Esophagus (tissue), 2 donors: ENCODE results near the gene CACNA1H. TPM values are rescaled to one million over a fixed set of nuclear protein-coding genes. Genes with fewer than 3 reads are reported as not detected.
"Not testable (repeated sequence)": the region's sequence is repeated elsewhere in the genome, so short reads cannot be mapped to it uniquely, and the experiment has no call there.

Source experiments
- H3K27ac ChIP-seq, 2 donors: one replicate each; pipeline ENCODE4 v1.5.1; 2013; ENCODE audit warnings: low read depth in 2 of 2, mild to moderate bottlenecking in 2 of 2, inconsistent platforms in 1 of 2, low read length in 1 of 2, moderate library complexity in 1 of 2
- H3K27me3 ChIP-seq, 2 donors: one replicate each; pipeline ENCODE4 v1.6.1; 2013; ENCODE audit warnings: low read length in 2 of 2, control low read depth in 1 of 2, mild to moderate bottlenecking in 1 of 2; ENCODE audit not compliant: insufficient read depth in 2 of 2, control insufficient read depth in 1 of 2
- H3K36me3 ChIP-seq, 2 donors: one replicate each; pipeline ENCODE4 v1.6.1; 2013; ENCODE audit warnings: low read length in 1 of 2; ENCODE audit not compliant: control insufficient read depth in 2 of 2, insufficient read depth in 2 of 2
- H3K4me1 ChIP-seq, 2 donors: one replicate each; pipeline ENCODE4 v1.6.1; 2013; ENCODE audit warnings: low read length in 1 of 2; ENCODE audit not compliant: control insufficient read depth in 2 of 2, insufficient read depth in 2 of 2
- H3K4me3 ChIP-seq, 2 donors: one replicate each; pipeline ENCODE4 v1.5.1; 2013; ENCODE audit warnings: low read length in 2 of 2, mild to moderate bottlenecking in 2 of 2, low read depth in 1 of 2, moderate library complexity in 1 of 2
- H3K9me3 ChIP-seq, 2 donors: one replicate each; pipeline ENCODE4 v1.6.1; 2013; ENCODE audit warnings: mild to moderate bottlenecking in 2 of 2, low read depth in 1 of 2, low read length in 1 of 2, moderate library complexity in 1 of 2; ENCODE audit not compliant: control insufficient read depth in 2 of 2, insufficient read depth in 1 of 2
- WGBS, 2 donors: extraction: QIAGEN DNeasy Blood & Tissue Kit; methylation state at CpG; one replicate each; pipeline ENCODE4 v1.1.7; 2013; 5-methylcytosine and 5-hydroxymethylcytosine counted together
- polyA plus RNA-seq, 2 donors: library from polyadenylated mRNA; stranded (reverse); fragments of 200-250 nt; gene quantifications; one replicate each; pipeline ENCODE4 v1.2.3, GENCODE V29; 2013
- donor health status: healthy with polysubstance abuse.
- donor health status: Bipolar disorder and iron deficiency.

CACNA1H gene
- polyA plus RNA-seq, 2 donors: 6.4 to 6.5 TPM

GRCh38 chr16:1265090-1265630 is 112.3 kb downstream of the CACNA1H start:
- H3K9me3 ChIP-seq: peaks cover 0 to 4% of the 10 kb centered on the region in 2 donors
- 80 to 81% methylated on average over 13 of the region's 13 CpGs for WGBS, 2 donors
- peaks cover 0 to 3% of the 10 kb centered on the region in 2 donors for H3K27me3 ChIP-seq
- H3K36me3 ChIP-seq: no peaks in the 10 kb centered on the region
- H3K27ac ChIP-seq: no peak overlapping the region
- no peak overlapping the region for H3K4me3 ChIP-seq
- peaks cover 0 to 2% of the 10 kb centered on the region in 2 donors for H3K4me1 ChIP-seq

DNA sequence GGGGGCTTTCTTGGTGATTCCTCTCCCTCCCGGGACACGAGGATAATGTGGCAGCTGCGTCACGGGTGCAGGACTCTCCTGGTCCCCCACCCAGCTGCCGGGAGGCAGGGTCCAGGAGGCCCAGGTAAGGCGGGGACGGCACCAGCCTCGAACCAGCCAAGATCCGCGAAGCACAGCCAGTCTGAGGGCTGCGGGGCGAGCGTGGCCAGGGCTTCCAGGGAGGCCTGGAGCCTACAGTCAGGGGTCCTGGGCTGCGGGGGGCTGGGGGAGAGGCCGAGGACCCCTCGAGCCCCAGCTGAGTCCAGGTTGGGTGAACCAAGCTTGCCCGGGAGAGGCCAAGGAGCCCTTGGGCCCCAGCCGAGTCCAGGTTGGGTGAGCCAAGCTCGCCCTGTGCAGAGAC is 112.9 kb downstream of the CACNA1H start:
- no peaks in the 10 kb centered on the region for H3K36me3 ChIP-seq
- H3K27ac ChIP-seq: no peak overlapping the region
- no peaks in the 10 kb centered on the region for H3K27me3 ChIP-seq
- WGBS, 2 donors: 82 to 83% methylated on average over 19 of the region's 19 CpGs
- H3K9me3 ChIP-seq: peaks cover 0 to 4% of the 10 kb centered on the region in 2 donors
- H3K4me3 ChIP-seq: no peak overlapping the region
- peaks cover 0 to 2% of the 10 kb centered on the region in 2 donors for H3K4me1 ChIP-seq

DNA sequence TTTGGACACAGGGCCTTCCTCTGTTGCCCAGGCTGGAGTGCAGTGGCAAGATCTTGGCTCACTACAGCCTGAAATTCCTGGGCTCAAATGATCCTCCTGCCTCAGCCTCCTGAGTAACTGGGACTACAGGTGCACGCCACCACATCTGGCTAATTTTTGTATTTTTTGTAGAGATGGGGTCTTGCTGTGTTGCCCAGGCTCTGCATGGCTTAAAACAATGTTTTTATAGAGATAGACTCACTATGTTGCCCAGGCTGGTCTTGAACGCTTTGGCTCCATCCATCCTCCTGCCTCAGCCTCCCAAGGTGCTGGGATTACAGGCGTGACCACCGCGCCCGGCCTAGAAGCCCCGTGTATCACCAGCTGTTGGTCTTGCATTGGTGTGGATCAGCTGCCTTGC is 116.5 kb downstream of the CACNA1H start:
- 92 to 93% methylated on average over 7 of the region's 7 CpGs for WGBS, 2 donors
- not testable (repeated sequence) for H3K27me3 ChIP-seq, H3K9me3 ChIP-seq

DNA sequence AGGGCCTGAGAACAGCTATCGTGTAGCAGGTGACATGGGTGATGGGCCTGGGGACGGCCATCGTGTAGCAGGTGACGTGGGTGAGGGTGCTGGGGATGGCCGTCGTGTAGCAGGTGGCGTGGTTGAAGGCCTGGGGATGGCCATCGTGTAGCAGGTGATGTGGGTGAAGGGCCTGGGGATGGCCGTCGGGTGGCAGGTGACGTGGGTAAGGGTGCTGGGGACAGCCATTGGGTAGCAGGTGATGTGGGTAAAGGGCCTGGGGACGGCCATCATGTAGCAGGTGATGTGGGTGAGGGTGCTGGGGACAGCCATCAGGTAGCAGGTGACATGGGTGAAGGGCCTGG is 118.4 kb downstream of the CACNA1H start:
- Histone ChIP-seq H3K4me1 (peaks cover 0 to 2% of the 10 kb centered on the region in 2 donors), H3K4me3 (no peak overlapping the region), H3K9me3 (no peaks in the 10 kb centered on the region), H3K36me3 (no peaks in the 10 kb centered on the region), H3K27ac (no peak overlapping the region), H3K27me3 (peaks cover 0 to 3% of the 10 kb centered on the region in 2 donors)
- 66 to 82% methylated on average over 12 of the region's 12 CpGs for WGBS, 2 donors

More for the DNA sequence above, 116.5 kb downstream of the CACNA1H start:
- H3K4me3 ChIP-seq, H3K36me3 ChIP-seq, H3K27ac ChIP-seq, H3K4me1 ChIP-seq: not testable (repeated sequence)

Other genes with a start within 250 kb of the CACNA1H start
- gene LMF1, start 182.1 kb upstream of the CACNA1H start, polyA plus RNA-seq: 10 to 100 TPM in 1 of 2 donors, 1 to 10 TPM in 1; 8.2 to 17.2 TPM
- gene SOX8, start 171.3 kb upstream of the CACNA1H start, polyA plus RNA-seq: under 1 TPM; 0.18 to 0.25 TPM
- under 1 TPM in 1 of 2 donors, not detected in 1; 0.05 TPM for gene SSTR5, start 80.4 kb upstream of the CACNA1H start, polyA plus RNA-seq
- not detected for gene C1QTNF8, start 56.9 kb upstream of the CACNA1H start, polyA plus RNA-seq
- gene TPSG1, start 72.2 kb downstream of the CACNA1H start, polyA plus RNA-seq: under 1 TPM; 0.10 to 0.15 TPM
- gene TPSB2, start 77.1 kb downstream of the CACNA1H start, polyA plus RNA-seq: 10 to 100 TPM in 1 of 2 donors, 1 to 10 TPM in 1; 5.7 to 37.8 TPM
- gene TPSAB1, start 87.6 kb downstream of the CACNA1H start, polyA plus RNA-seq: 10 to 100 TPM in 1 of 2 donors, 1 to 10 TPM in 1; 2.8 to 33.0 TPM
- gene TPSD1, start 103.0 kb downstream of the CACNA1H start, polyA plus RNA-seq: 1 to 10 TPM in 1 of 2 donors, under 1 TPM in 1; 0.83 to 1.5 TPM
- gene UBE2I, start 156.5 kb downstream of the CACNA1H start, polyA plus RNA-seq: 10 to 100 TPM; 35.4 to 56.9 TPM
- gene BAIAP3, start 180.5 kb downstream of the CACNA1H start, polyA plus RNA-seq: 1 to 10 TPM; 1.2 to 2.7 TPM
- gene TSR3, start 198.8 kb downstream of the CACNA1H start, polyA plus RNA-seq: 10 to 100 TPM; 31.4 to 53.0 TPM
- gene GNPTG, start 198.8 kb downstream of the CACNA1H start, polyA plus RNA-seq: 10 to 100 TPM; 33.6 to 39.1 TPM